ENCODE data around the gene ZNF346.

The ZNF346 gene

DNA sequence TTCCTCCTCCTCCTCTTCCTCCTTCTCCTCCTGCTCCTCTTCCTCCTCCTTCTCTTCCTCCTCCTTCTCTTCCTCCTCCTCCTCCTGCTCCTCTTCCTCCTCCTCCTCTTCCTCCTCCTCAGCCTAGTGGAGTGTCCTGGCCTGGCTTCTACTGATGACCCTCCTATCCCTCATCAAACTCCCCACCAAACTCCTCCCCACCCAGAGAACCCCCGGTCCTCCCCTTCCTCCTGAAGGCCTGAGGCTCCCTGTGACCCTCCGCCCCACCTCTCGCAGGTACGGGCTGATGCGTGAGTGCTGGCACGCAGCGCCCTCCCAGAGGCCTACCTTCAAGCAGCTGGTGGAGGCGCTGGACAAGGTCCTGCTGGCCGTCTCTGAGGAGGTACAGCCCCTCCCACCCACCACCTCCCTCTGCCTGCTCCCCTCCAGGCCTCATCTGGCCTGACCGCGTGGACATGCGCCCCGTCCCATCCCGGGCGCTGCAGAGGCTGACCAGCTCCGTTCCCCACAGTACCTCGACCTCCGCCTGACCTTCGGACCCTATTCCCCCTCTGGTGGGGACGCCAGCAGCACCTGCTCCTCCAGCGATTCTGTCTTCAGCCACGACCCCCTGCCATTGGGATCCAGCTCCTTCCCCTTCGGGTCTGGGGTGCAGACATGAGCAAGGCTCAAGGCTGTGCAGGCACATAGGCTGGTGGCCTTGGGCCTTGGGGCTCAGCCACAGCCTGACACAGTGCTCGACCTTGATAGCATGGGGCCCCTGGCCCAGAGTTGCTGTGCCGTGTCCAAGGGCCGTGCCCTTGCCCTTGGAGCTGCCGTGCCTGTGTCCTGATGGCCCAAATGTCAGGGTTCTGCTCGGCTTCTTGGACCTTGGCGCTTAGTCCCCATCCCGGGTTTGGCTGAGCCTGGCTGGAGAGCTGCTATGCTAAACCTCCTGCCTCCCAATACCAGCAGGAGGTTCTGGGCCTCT, 74.8 kb downstream of the ZNF346 start:
- H4K20me1 ChIP-seq (ENCODE audit: insufficient read depth, low read length, poor library complexity, severe bottlenecking): no peaks in the 10 kb centered on the region
- no peak overlapping the region for H2AFZ ChIP-seq (ENCODE audit: low read length)
- no peaks in the 10 kb centered on the region for H3K4me1 ChIP-seq (ENCODE audit: insufficient read depth, low read length, poor library complexity, severe bottlenecking)
- H3F3A ChIP-seq (ENCODE audit: low read depth): no peaks in the 10 kb centered on the region
- H3K9me2 ChIP-seq (replicated peaks; ENCODE audit: low read depth, low read length): no peaks in the 10 kb centered on the region
- no peaks in the 10 kb centered on the region for H3K79me2 ChIP-seq (ENCODE audit: insufficient read depth, low read length)
- no peaks in the 10 kb centered on the region for H3K9me3 ChIP-seq (ENCODE audit: insufficient read depth, low read depth, low read length)
- no peaks in the 10 kb centered on the region for H3K36me3 ChIP-seq (ENCODE audit: insufficient read depth, low read length)
- H3K27me3 ChIP-seq (ENCODE audit: insufficient read depth, low read length, poor library complexity, severe bottlenecking): no peaks in the 10 kb centered on the region
- H3K9ac ChIP-seq (ENCODE audit: low read depth, low read length, poor library complexity, severe bottlenecking): no peak overlapping the region
- no peak overlapping the region for H3K4me2 ChIP-seq (ENCODE audit: low read depth, low read length, poor library complexity, severe bottlenecking)
- TF ChIP-seq EZH2phosphoT487 (IDR thresholded peaks at IDR 0.05; ENCODE audit: borderline replicate concordance): no peak
- TF ChIP-seq CTCF (conservative IDR thresholded peaks at IDR 0.05; ENCODE audit: low read length): no peak
- H3K4me3 ChIP-seq (ENCODE audit: low read length, poor library complexity, severe bottlenecking): no peak overlapping the region

- Histone ChIP-seq H3K9ac (ENCODE audit: low read depth, low read length, poor library complexity, severe bottlenecking) (no peak overlapping the region), H3K27me3 (ENCODE audit: insufficient read depth, low read length, poor library complexity, severe bottlenecking) (no peaks in the 10 kb centered on the region), H3K9me3 (ENCODE audit: insufficient read depth, low read depth, low read length) (no peaks in the 10 kb centered on the region), H3K4me3 (ENCODE audit: low read length, poor library complexity, severe bottlenecking) (no peak overlapping the region), H2AFZ (ENCODE audit: low read length) (no peak overlapping the region), H3K4me2 (ENCODE audit: low read depth, low read length, poor library complexity, severe bottlenecking) (no peak overlapping the region), H3K9me2 (replicated peaks; ENCODE audit: low read depth, low read length) (no peaks in the 10 kb centered on the region), H4K20me1 (ENCODE audit: insufficient read depth, low read length, poor library complexity, severe bottlenecking) (no peaks in the 10 kb centered on the region), H3K79me2 (ENCODE audit: insufficient read depth, low read length) (no peaks in the 10 kb centered on the region), H3K36me3 (ENCODE audit: insufficient read depth, low read length) (no peaks in the 10 kb centered on the region), H3K4me1 (ENCODE audit: insufficient read depth, low read length, poor library complexity, severe bottlenecking) (no peaks in the 10 kb centered on the region), H3F3A (ENCODE audit: low read depth) (no peaks in the 10 kb centered on the region)
- TF ChIP-seq EZH2phosphoT487 (IDR thresholded peaks at IDR 0.05; ENCODE audit: borderline replicate concordance) (no peak), CTCF (conservative IDR thresholded peaks at IDR 0.05; ENCODE audit: low read length) (no peak)
These were observed 75.6 kb downstream of the ZNF346 start for GRCh38 chr5:177098120-177098469.

GRCh38 chr5:177098470-177099141, 76.1 kb downstream of the ZNF346 start:
- no peak overlapping the region for H3K4me2 ChIP-seq (ENCODE audit: low read depth, low read length, poor library complexity, severe bottlenecking)
- H3K79me2 ChIP-seq (ENCODE audit: insufficient read depth, low read length): no peaks in the 10 kb centered on the region
- no peaks in the 10 kb centered on the region for H3K36me3 ChIP-seq (ENCODE audit: insufficient read depth, low read length)

More at GRCh38 chr5:177098470-177099141, 76.1 kb downstream of the ZNF346 start:
- Histone ChIP-seq H4K20me1 (ENCODE audit: insufficient read depth, low read length, poor library complexity, severe bottlenecking) (no peaks in the 10 kb centered on the region), H3K4me1 (ENCODE audit: insufficient read depth, low read length, poor library complexity, severe bottlenecking) (no peaks in the 10 kb centered on the region), H3K9me2 (replicated peaks; ENCODE audit: low read depth, low read length) (no peaks in the 10 kb centered on the region), H3K9ac (ENCODE audit: low read depth, low read length, poor library complexity, severe bottlenecking) (no peak overlapping the region), H3K9me3 (ENCODE audit: insufficient read depth, low read depth, low read length) (no peaks in the 10 kb centered on the region), H3K4me3 (ENCODE audit: low read length, poor library complexity, severe bottlenecking) (no peak overlapping the region), H3F3A (ENCODE audit: low read depth) (no peaks in the 10 kb centered on the region), H2AFZ (ENCODE audit: low read length) (no peak overlapping the region), H3K27me3 (ENCODE audit: insufficient read depth, low read length, poor library complexity, severe bottlenecking) (no peaks in the 10 kb centered on the region)
- TF ChIP-seq EZH2phosphoT487 (IDR thresholded peaks at IDR 0.05; ENCODE audit: borderline replicate concordance): no peak
- no peak for TF ChIP-seq CTCF (conservative IDR thresholded peaks at IDR 0.05; ENCODE audit: low read length)

All from Loucy (cell line).